ENCODE data around the gene STXBP3.

- TF ChIP-seq SMC3 (IDR thresholded peaks at IDR 0.05; ENCODE audit: low read depth, low read length) (no peak), YY1 (IDR thresholded peaks at IDR 0.05; ENCODE audit: low read depth) (no peak)
Observed at GRCh38 chr1:108742253-108742652, 4.2 kb upstream of the STXBP3 start.
